RKO (cell line): Measurements from ENCODE around the gene CXCR4.
"Not testable (repeated sequence)": the region's sequence is repeated elsewhere in the genome, so short reads cannot be mapped to it uniquely, and the experiment has no call there.

Experiments
- DNase-seq: peaks from one replicate; pipeline ENCODE4 v3.0.0-alpha.2; 2016; ENCODE audit warnings: low spot score

The CXCR4 gene

DNA sequence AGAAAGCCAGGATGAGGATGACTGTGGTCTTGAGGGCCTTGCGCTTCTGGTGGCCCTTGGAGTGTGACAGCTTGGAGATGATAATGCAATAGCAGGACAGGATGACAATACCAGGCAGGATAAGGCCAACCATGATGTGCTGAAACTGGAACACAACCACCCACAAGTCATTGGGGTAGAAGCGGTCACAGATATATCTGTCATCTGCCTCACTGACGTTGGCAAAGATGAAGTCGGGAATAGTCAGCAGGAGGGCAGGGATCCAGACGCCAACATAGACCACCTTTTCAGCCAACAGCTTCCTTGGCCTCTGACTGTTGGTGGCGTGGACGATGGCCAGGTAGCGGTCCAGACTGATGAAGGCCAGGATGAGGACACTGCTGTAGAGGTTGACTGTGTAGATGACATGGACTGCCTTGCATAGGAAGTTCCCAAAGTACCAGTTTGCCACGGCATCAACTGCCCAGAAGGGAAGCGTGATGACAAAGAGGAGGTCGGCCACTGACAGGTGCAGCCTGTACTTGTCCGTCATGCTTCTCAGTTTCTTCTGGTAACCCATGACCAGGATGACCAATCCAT, 2.7 kb downstream of the CXCR4 start:
- DNase-seq: no peak

DNA sequence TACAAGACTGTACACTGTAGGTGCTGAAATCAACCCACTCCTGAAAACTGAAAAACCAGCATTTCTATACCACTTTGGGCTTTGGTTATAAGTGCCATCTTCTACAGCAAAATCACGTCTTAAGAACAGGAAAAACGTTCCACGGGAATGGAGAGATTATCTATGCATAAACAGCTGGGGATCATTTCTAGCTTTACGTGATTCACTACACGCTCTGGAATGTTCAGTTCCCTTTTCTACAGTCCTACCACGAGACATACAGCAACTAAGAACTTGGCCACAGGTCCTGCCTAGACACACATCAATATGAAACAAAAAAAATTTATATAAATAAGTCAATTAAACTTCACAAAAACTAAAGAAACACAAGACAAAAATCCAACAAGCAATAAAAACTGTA, 3.6 kb downstream of the CXCR4 start:
- no peak for DNase-seq

- DNase-seq: no peak
These were observed 4.6 kb downstream of the CXCR4 start for GRCh38 chr2:136113209-136113971.

- no peak for DNase-seq
These were observed 5.4 kb downstream of the CXCR4 start for GRCh38 chr2:136112317-136113208.

DNA sequence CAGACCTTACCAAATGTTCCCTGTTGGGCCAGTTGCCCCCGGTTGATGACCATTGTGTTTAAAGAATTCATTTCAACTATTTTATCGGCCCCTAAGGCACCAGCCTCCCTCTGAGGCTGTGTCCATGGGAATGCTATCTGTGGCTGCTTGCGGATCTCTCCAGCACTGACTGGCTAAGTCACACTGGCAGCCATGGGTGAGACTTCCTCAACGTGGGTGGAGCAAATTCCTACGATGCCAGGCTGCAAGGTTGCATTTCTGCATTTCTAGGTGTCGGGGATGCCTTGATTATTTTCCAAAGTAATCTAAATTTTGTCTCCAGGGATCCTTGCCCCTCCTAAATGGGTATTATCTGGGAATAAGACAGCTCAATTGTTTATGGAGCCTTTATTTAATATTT, 6.2 kb downstream of the CXCR4 start:
- DNase-seq: no peak

DNA sequence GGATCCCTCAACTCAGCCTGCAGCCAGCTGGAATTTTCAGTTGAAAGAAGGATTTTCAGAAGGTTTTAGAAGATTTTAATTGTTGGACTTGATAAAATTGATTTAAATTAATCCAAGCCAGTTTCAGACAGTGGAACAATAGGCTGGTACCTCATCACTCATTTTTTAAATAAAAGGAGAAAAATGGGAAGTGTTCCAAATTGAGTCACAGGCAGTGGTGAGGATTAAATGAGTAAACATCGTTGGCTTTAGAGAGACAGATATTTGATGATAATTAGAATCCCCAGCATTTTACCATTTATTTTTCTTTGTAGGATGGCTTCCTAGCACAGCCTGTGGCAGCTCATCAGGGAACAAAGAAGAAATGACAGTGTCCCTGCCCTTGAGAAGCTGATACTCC, 7.4 kb downstream of the CXCR4 start:
- peak; percentile 15 for DNase-seq

GRCh38 chr2:136108463-136108862, 9.5 kb downstream of the CXCR4 start:
- DNase-seq: no peak

- DNase-seq: no peak
These were observed 10.6 kb downstream of the CXCR4 start for GRCh38 chr2:136107051-136108033.

DNA sequence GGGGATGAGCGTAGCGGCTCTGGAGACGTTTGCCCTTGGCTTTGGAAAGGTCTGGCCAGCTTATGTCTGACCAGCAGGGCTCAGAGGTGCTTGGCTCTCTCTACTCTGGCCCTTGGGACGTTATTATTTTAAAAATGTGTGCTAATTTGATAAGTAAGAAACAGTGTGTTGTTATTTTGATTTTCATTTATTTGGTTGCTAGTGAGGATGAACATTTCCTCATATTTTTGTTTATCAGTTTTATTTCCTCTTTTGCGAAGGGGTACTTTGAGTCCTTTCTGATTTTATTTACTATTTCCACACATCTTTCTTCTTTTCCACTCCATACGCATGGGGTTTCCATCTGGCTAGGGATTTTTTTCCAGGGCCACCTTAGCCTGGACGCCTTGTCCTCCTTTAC, 11.4 kb downstream of the CXCR4 start:
- DNase-seq: no peak

- no peak for DNase-seq
These were observed 13.0 kb downstream of the CXCR4 start for GRCh38 chr2:136104977-136105376.

DNA sequence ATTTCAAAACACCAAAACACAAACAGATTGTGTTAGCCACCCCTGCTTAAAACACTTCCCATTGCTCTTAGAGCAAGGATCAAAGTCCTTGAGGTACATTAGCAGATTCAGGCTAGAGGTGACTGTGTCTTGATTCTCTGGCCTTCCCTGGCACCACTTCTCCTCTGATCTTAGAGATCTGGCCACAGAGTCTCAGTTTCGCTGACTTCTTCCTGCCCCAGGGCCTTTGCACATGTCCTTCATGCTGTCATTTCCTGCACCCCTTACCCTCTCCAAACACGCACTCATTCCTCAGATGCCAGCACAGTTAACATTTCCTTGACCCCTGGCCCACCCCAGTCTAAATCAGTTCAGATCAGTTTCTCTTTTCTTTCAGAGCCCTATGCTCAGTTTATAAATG, 16.9 kb downstream of the CXCR4 start:
- DNase-seq: no peak

DNA sequence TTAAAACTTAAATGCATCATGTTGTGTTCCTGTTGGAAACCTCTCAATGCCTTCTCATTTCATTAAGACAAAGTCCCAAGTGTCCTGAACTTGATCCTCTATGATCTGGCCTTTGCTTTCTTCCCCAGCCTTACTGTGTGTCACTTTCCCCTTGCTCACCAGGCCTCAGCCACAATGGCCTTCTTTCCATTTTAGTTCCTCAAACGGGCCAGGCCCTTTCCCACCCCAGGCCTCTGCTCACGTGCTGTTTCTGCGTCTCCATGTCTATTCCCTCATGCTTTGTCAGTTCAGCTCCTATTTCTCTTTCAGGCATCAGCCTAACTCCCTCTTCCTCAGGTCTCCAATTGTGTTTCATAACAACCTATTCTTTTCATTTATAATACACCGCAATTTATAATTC, 19.5 kb downstream of the CXCR4 start:
- DNase-seq: no peak

- no peak for DNase-seq
These were observed 24.4 kb downstream of the CXCR4 start for GRCh38 chr2:136093583-136093982.

GRCh38 chr2:136091899-136092298, 26.1 kb downstream of the CXCR4 start:
- DNase-seq: no peak

GRCh38 chr2:136087901-136088460, 30.0 kb downstream of the CXCR4 start:
- not testable (repeated sequence) for DNase-seq

GRCh38 chr2:136086253-136087016, 31.5 kb downstream of the CXCR4 start:
- DNase-seq: no peak

DNA sequence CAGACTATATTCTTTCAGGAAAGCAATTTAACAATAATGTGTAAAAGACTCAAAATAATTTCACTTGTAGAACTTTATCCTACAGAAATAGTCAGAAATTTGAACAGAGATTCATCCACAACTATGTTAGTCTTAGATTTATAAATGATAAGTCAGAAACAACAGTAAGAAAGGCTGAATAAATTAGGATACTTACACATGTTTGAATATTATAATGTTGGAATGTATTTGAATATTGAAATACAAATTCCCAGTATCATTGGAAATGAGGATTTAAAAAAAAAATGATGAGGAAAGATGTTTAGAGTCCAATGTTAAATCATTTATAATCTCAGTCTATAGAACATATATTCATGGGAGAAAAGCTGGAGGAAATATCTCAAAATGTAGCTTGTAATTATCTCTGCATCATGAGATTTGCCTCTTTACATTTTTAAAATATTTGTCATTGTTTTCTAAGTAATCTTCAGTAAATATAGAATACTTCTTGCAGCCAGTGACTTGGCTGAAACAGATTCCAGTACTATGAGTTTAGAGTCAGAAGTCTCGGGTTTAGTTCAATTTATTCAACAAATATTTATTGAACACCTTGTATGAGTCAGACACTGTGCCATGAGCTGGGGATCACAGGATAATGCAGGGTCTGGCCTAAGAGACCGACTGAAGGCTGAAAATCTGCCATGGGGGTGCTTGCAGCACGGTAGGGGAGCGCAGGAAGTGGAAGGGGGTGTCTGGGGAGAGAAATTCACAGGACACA, 32.3 kb downstream of the CXCR4 start:
- no peak for DNase-seq

- DNase-seq: no peak
These were observed 36.3 kb downstream of the CXCR4 start for GRCh38 chr2:136081582-136082210.

- no peak for DNase-seq
These were observed 37.8 kb downstream of the CXCR4 start for GRCh38 chr2:136080114-136080513.
